ENCODE results near the gene PODNL1.
"Not testable (repeated sequence)": the region's sequence is repeated elsewhere in the genome, so short reads cannot be mapped to it uniquely, and the experiment has no call there.

PODNL1 gene

GRCh38 chr19:13973479-13973878 lies 35.3 kb upstream of the PODNL1 start:
- DNase-seq (ENCODE audit: low spot score) = not testable (repeated sequence)

- no peak for DNase-seq (ENCODE audit: low spot score)
Measured at GRCh38 chr19:13972368-13973155, 34.3 kb upstream of the PODNL1 start.

GRCh38 chr19:13971868-13972267 lies 33.7 kb upstream of the PODNL1 start:
- not testable (repeated sequence) for DNase-seq (ENCODE audit: low spot score)

- DNase-seq (ENCODE audit: low spot score) = no peak
Measured at GRCh38 chr19:13969897-13970296, 31.7 kb upstream of the PODNL1 start.

- no peak for DNase-seq (ENCODE audit: low spot score)
Measured at GRCh38 chr19:13968999-13969398, 30.8 kb upstream of the PODNL1 start.

- no peak for DNase-seq (ENCODE audit: low spot score)
Measured at GRCh38 chr19:13968383-13968935, 30.2 kb upstream of the PODNL1 start.

- DNase-seq (ENCODE audit: low spot score) = not testable (repeated sequence)
Measured at GRCh38 chr19:13967206-13967605, 29.0 kb upstream of the PODNL1 start.

- DNase-seq (ENCODE audit: low spot score) = no peak
Measured at GRCh38 chr19:13966684-13967128, 28.5 kb upstream of the PODNL1 start.

GRCh38 chr19:13965926-13966683 lies 27.9 kb upstream of the PODNL1 start:
- no peak for DNase-seq (ENCODE audit: low spot score)

GRCh38 chr19:13965377-13965896 lies 27.2 kb upstream of the PODNL1 start:
- DNase-seq (ENCODE audit: low spot score) = no peak

GRCh38 chr19:13964776-13965175 lies 26.6 kb upstream of the PODNL1 start:
- DNase-seq (ENCODE audit: low spot score) = no peak

GRCh38 chr19:13963603-13964105 lies 25.4 kb upstream of the PODNL1 start:
- no peak for DNase-seq (ENCODE audit: low spot score)

GRCh38 chr19:13962699-13963602 lies 24.7 kb upstream of the PODNL1 start:
- DNase-seq (ENCODE audit: low spot score) = no peak

- DNase-seq (ENCODE audit: low spot score) = no peak
Measured at GRCh38 chr19:13961826-13962698, 23.8 kb upstream of the PODNL1 start.

GRCh38 chr19:13960863-13961784 lies 22.9 kb upstream of the PODNL1 start:
- DNase-seq (ENCODE audit: low spot score) = no peak

- no peak for DNase-seq (ENCODE audit: low spot score)
Measured at GRCh38 chr19:13959962-13960862, 22.0 kb upstream of the PODNL1 start.

- DNase-seq (ENCODE audit: low spot score) = no peak
Measured at GRCh38 chr19:13959141-13959961, 21.1 kb upstream of the PODNL1 start.

All from D341Med (cell line).